Osteoblast (primary cell): ENCODE measurements around the gene WDR18. TPM values are rescaled to one million over a fixed set of nuclear protein-coding genes. Genes with fewer than 3 reads are reported as not detected.
A peak's percentile ranks its signal among the peaks of the same experiment; 100 is the strongest.

Source experiments
- DNase-seq: peaks from one replicate; pipeline ENCODE4 v3.0.0; 2011; ENCODE audit warnings: low spot score, mixed read lengths; ENCODE audit not compliant: insufficient read length; ENCODE audit errors: missing footprints
- H2AFZ ChIP-seq: 2 replicates; pipeline ENCODE4 v1.6.0; 2011; ENCODE audit warnings: mild to moderate bottlenecking, low read length
- H3K27ac ChIP-seq: 2 replicates; pipeline ENCODE4 v1.5.1; 2011; ENCODE audit warnings: mild to moderate bottlenecking, low read depth, low read length, moderate library complexity
- H3K27me3 ChIP-seq: 2 replicates; pipeline ENCODE4 v1.6.0; 2012; ENCODE audit warnings: mild to moderate bottlenecking, control low read depth, inconsistent platforms, low read length, moderate library complexity; ENCODE audit not compliant: insufficient read depth
- H3K36me3 ChIP-seq: 2 replicates; pipeline ENCODE4 v1.5.1; 2011; ENCODE audit warnings: mild to moderate bottlenecking, low read length, control low read depth, moderate library complexity; ENCODE audit not compliant: insufficient read depth
- H3K4me1 ChIP-seq: 2 replicates; pipeline ENCODE4 v1.5.1; 2011; ENCODE audit warnings: mild to moderate bottlenecking, low read length, control low read depth, moderate library complexity; ENCODE audit not compliant: insufficient read depth
- H3K4me2 ChIP-seq: 2 replicates; pipeline ENCODE4 v1.6.0; 2011; ENCODE audit warnings: mild to moderate bottlenecking, low read length; ENCODE audit not compliant: insufficient read depth
- H3K4me3 ChIP-seq: fragments of 200-600 bp; sonication (generic); 3 replicates; pipeline ENCODE4 v1.5.1; 2012; ENCODE audit warnings: mild to moderate bottlenecking, low read length, inconsistent platforms; ENCODE audit not compliant: insufficient read depth
- H3K79me2 ChIP-seq: 2 replicates; pipeline ENCODE4 v1.6.0; 2012; ENCODE audit warnings: mild to moderate bottlenecking, low read length, control low read depth, inconsistent platforms; ENCODE audit not compliant: insufficient read depth
- H3K9me3 ChIP-seq: 2 replicates; pipeline ENCODE4 v1.5.1; 2011; ENCODE audit warnings: low read depth, low read length, control low read depth
- H4K20me1 ChIP-seq: 2 replicates; pipeline ENCODE4 v1.6.0; 2012; ENCODE audit warnings: mild to moderate bottlenecking, low read length, control low read depth; ENCODE audit not compliant: insufficient read depth
- CTCF ChIP-seq: IDR thresholded peaks from 2 replicates; pipeline ENCODE4 v1.5.1; 2011; ENCODE audit warnings: mild to moderate bottlenecking, low read depth, low read length, moderate library complexity; ENCODE audit errors: extremely low read depth
- total RNA-seq: library from RNA; depleted of rRNA; stranded (reverse); fragments of >200 nt; gene quantifications from 2 replicates; pipeline ENCODE4 v1.2.3, GENCODE V29; 2012

Gene WDR18
- total RNA-seq, 1 donor = 45.6 TPM

- Histone ChIP-seq H3K79me2 (peaks cover 76% of the 10 kb centered on the region), H3K4me2 (peak overlapping the region; percentile 19), H3K36me3 (peaks cover 4% of the 10 kb centered on the region), H3K27ac (no peak overlapping the region), H4K20me1 (peaks cover 63% of the 10 kb centered on the region), H3K4me3 (no peak overlapping the region), H3K27me3 (no peaks in the 10 kb centered on the region), H3K9me3 (no peaks in the 10 kb centered on the region), H3K4me1 (peaks cover 33% of the 10 kb centered on the region), H2AFZ (no peak overlapping the region)
- TF ChIP-seq CTCF = no peak
- no peak for DNase-seq
Observed at GRCh38 chr19:1018393-1018792, 34.2 kb downstream of the WDR18 start.

- Histone ChIP-seq H3K4me1 (peaks cover 33% of the 10 kb centered on the region), H3K4me3 (peak overlapping the region; percentile 87), H3K36me3 (peaks cover 4% of the 10 kb centered on the region), H3K27me3 (no peaks in the 10 kb centered on the region), H3K79me2 (peaks cover 69% of the 10 kb centered on the region), H4K20me1 (peaks cover 56% of the 10 kb centered on the region), H3K9me3 (no peaks in the 10 kb centered on the region), H2AFZ (no peak overlapping the region), H3K4me2 (peak overlapping the region; percentile 96), H3K27ac (no peak overlapping the region)
- no peak for TF ChIP-seq CTCF
- no peak for DNase-seq
Observed at GRCh38 chr19:1018932-1019615, 34.9 kb downstream of the WDR18 start.

GRCh38 chr19:1019616-1019961, 35.4 kb downstream of the WDR18 start:
- Histone ChIP-seq H3K36me3 (no peaks in the 10 kb centered on the region), H3K27ac (peak overlapping the region; percentile 96), H2AFZ (no peak overlapping the region), H3K4me2 (peak overlapping the region; percentile 96), H3K27me3 (no peaks in the 10 kb centered on the region), H3K79me2 (peaks cover 64% of the 10 kb centered on the region), H3K9me3 (no peaks in the 10 kb centered on the region), H3K4me1 (peaks cover 33% of the 10 kb centered on the region), H3K4me3 (peak overlapping the region; percentile 87), H4K20me1 (peaks cover 56% of the 10 kb centered on the region)
- no peak for DNase-seq
- TF ChIP-seq CTCF = no peak

GRCh38 chr19:1019980-1020867, 36.1 kb downstream of the WDR18 start:
- peak overlapping the region; percentile 87 for H3K4me3 ChIP-seq
- peak overlapping the region; percentile 96 for H3K4me2 ChIP-seq
- no peaks in the 10 kb centered on the region for H3K36me3 ChIP-seq
- TF ChIP-seq CTCF = no peak
- peak overlapping the region; percentile 96 for H3K27ac ChIP-seq
- H3K4me1 ChIP-seq = peaks cover 33% of the 10 kb centered on the region
- no peaks in the 10 kb centered on the region for H3K9me3 ChIP-seq
- peaks cover 50% of the 10 kb centered on the region for H4K20me1 ChIP-seq
- H3K27me3 ChIP-seq = no peaks in the 10 kb centered on the region
- H3K79me2 ChIP-seq = peaks cover 58% of the 10 kb centered on the region
- H2AFZ ChIP-seq = no peak overlapping the region
- DNase-seq = no peak
